Measurements from ENCODE around the gene TEAD3.

DNA sequence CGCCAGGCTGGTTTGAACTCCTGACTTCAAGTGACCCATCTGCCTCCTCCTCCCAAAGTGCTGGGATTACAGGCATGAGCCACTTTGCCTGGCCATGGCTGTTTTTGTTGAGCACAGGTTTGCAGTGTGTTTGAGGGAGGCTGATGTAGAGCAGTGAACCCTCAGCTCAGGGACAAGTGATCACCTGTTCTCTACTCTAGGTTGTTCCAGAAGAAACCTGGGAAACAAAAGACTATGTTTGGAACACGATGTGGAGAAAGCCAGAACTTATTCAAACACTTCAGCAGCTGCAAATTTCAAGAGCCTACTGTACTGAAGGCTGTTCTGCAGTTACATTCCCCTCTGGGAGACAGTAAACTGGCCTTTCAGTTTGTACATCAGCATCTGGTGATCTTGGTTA, 11.1 kb upstream of the TEAD3 start:
- TF ChIP-seq POLR2A (IDR thresholded peaks at IDR 0.05; ENCODE audit: low read depth, low read length): no peak
- TF ChIP-seq, protein P1, sequence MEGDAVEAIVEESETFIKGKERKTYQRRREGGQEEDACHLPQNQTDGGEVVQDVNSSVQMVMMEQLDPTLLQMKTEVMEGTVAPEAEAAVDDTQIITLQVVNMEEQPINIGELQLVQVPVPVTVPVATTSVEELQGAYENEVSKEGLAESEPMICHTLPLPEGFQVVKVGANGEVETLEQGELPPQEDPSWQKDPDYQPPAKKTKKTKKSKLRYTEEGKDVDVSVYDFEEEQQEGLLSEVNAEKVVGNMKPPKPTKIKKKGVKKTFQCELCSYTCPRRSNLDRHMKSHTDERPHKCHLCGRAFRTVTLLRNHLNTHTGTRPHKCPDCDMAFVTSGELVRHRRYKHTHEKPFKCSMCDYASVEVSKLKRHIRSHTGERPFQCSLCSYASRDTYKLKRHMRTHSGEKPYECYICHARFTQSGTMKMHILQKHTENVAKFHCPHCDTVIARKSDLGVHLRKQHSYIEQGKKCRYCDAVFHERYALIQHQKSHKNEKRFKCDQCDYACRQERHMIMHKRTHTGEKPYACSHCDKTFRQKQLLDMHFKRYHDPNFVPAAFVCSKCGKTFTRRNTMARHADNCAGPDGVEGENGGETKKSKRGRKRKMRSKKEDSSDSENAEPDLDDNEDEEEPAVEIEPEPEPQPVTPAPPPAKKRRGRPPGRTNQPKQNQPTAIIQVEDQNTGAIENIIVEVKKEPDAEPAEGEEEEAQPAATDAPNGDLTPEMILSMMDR (conservative IDR thresholded peaks at IDR 0.05; ENCODE audit: low read depth, low read length): no peak
- TF ChIP-seq, protein P2, sequence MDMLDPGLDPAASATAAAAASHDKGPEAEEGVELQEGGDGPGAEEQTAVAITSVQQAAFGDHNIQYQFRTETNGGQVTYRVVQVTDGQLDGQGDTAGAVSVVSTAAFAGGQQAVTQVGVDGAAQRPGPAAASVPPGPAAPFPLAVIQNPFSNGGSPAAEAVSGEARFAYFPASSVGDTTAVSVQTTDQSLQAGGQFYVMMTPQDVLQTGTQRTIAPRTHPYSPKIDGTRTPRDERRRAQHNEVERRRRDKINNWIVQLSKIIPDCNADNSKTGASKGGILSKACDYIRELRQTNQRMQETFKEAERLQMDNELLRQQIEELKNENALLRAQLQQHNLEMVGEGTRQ (IDR thresholded peaks at IDR 0.05; ENCODE audit: low read depth, low read length): no peak
- TF ChIP-seq RAD21 (IDR thresholded peaks at IDR 0.05; ENCODE audit: low read length): no peak
- no peak for TF ChIP-seq CEBPB (IDR thresholded peaks at IDR 0.05; ENCODE audit: low read depth, low read length)
